Trophoblast cell (in vitro differentiated cells and primary cell): ENCODE measurements around the gene SLC38A1.

Source experiments
- DNase-seq, 2 donors: peaks; one replicate each; pipeline ENCODE4 v3.0.0-alpha.2; 2016
- H2AFZ ChIP-seq: 2 replicates; pipeline ENCODE4 v1.6.1; 2013; ENCODE audit warnings: low read length, moderate library complexity, mild to moderate bottlenecking; ENCODE audit not compliant: insufficient read depth, poor library complexity
- H2AK5ac ChIP-seq: 2 replicates; pipeline ENCODE4 v1.6.1; 2013; ENCODE audit warnings: mild to moderate bottlenecking, low read length
- H2BK120ac ChIP-seq: 2 replicates; pipeline ENCODE4 v1.6.1; 2013; ENCODE audit warnings: low read length, mild to moderate bottlenecking, moderate library complexity; ENCODE audit not compliant: insufficient read depth, poor library complexity
- H2BK12ac ChIP-seq: 2 replicates; pipeline ENCODE4 v1.6.1; 2013; ENCODE audit warnings: mild to moderate bottlenecking, low read length, moderate library complexity
- H2BK5ac ChIP-seq: 2 replicates; pipeline ENCODE4 v1.6.1; 2013; ENCODE audit warnings: low read length, low read depth, moderate library complexity, mild to moderate bottlenecking; ENCODE audit not compliant: poor library complexity
- H3K14ac ChIP-seq: 2 replicates; pipeline ENCODE4 v1.6.1; 2013; ENCODE audit warnings: mild to moderate bottlenecking, low read length
- H3K18ac ChIP-seq: 2 replicates; pipeline ENCODE4 v1.6.1; 2013; ENCODE audit warnings: mild to moderate bottlenecking, low read length
- H3K23ac ChIP-seq: 2 replicates; pipeline ENCODE4 v1.6.1; 2013; ENCODE audit warnings: low read length
- H3K27ac ChIP-seq: 2 replicates; pipeline ENCODE4 v1.5.1; 2013; ENCODE audit warnings: low read depth, mild to moderate bottlenecking, inconsistent platforms, low read length, moderate library complexity
- H3K27me3 ChIP-seq: 2 replicates; pipeline ENCODE4 v1.6.1; 2013; ENCODE audit warnings: inconsistent platforms, mild to moderate bottlenecking, low read length, moderate library complexity; ENCODE audit not compliant: insufficient read depth
- H3K36me3 ChIP-seq, 2 experiments: 1 replicate in 1 of 2; 2 replicates in 1 of 2; pipeline ENCODE4 v1.6.1; 2013; ENCODE audit warnings: low read length in 2 of 2, mild to moderate bottlenecking in 2 of 2, moderate library complexity in 1 of 2; ENCODE audit not compliant: insufficient read depth in 2 of 2, control insufficient read depth in 1 of 2
- H3K4ac ChIP-seq: 2 replicates; pipeline ENCODE4 v1.6.1; 2013; ENCODE audit warnings: low read depth, mild to moderate bottlenecking, low read length, moderate library complexity
- H3K4me1 ChIP-seq, 2 experiments: 1 replicate in 1 of 2; 2 replicates in 1 of 2; pipeline ENCODE4 v1.6.1; 2013; ENCODE audit warnings: low read length in 2 of 2, mild to moderate bottlenecking in 2 of 2, moderate library complexity in 1 of 2; ENCODE audit not compliant: insufficient read depth in 2 of 2, control insufficient read depth in 1 of 2
- H3K4me2 ChIP-seq: 2 replicates; pipeline ENCODE4 v1.6.1; 2013; ENCODE audit warnings: inconsistent platforms, mild to moderate bottlenecking, low read length, moderate library complexity
- H3K4me3 ChIP-seq: 2 replicates; pipeline ENCODE4 v1.5.1; 2013; ENCODE audit warnings: mild to moderate bottlenecking, low read depth, low read length, inconsistent platforms
- H3K79me1 ChIP-seq: one replicate; pipeline ENCODE4 v1.6.1; 2013; ENCODE audit warnings: low read length
- H3K79me2 ChIP-seq: 2 replicates; pipeline ENCODE4 v1.6.1; 2013; ENCODE audit warnings: low read length, mild to moderate bottlenecking; ENCODE audit not compliant: control insufficient read depth, insufficient read depth, poor library complexity
- H3K9ac ChIP-seq: 2 replicates; pipeline ENCODE4 v1.6.1; 2013; ENCODE audit warnings: mild to moderate bottlenecking, low read length
- H3K9me3 ChIP-seq: 2 replicates; pipeline ENCODE4 v1.6.1; 2013; ENCODE audit warnings: low read depth, mild to moderate bottlenecking, control low read depth, inconsistent platforms, low read length; ENCODE audit not compliant: insufficient read depth
- H4K12ac ChIP-seq: 2 replicates; pipeline ENCODE4 v1.6.1; 2013; ENCODE audit warnings: low read depth, mild to moderate bottlenecking, low read length, moderate library complexity
- H4K8ac ChIP-seq: 2 replicates; pipeline ENCODE4 v1.6.1; 2013; ENCODE audit warnings: low read depth, mild to moderate bottlenecking, low read length, moderate library complexity
- H4K91ac ChIP-seq: one replicate; pipeline ENCODE4 v1.6.1; 2013; ENCODE audit warnings: low read depth, mild to moderate bottlenecking, low read length, moderate library complexity
- WGBS: extraction: QIAGEN DNeasy Blood & Tissue Kit; methylation state at CpG from one replicate; pipeline ENCODE4 v1.1.7; 2013; ENCODE audit warnings: missing lambda C conversion rate; ENCODE audit not compliant: insufficient read length, insufficient coverage; ENCODE audit errors: extremely low coverage; 5-methylcytosine and 5-hydroxymethylcytosine counted together

Gene SLC38A1

DNA sequence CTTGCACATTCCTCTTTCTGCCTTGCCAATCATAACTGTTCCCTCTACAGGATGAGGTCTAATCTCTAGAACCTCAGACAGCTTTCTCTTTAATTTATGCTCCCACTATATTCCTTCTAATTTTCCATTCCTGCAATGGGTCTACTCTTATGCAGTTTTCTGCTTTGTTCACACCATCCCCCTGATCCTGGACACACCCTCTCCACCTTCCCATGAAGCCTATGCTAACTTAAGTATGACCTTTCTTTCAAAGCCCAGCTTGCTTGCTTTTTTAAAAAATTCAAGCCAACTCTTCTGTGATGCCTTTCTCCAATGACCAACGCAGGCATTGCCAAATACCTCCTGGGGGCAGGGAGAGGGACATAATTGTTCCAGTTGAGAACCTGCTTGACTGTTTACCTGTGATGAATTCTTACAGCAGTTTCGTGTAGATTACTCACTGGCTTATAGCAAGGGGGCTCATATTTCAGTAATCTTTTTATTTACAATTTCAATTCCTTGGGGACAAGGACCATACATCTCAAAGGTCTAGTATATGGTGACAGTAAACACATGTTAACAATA lies 7.8 kb downstream of the SLC38A1 start:
- Histone ChIP-seq H3K23ac (no peak overlapping the region), H3K4me1 (peaks cover 27 to 37% of the 10 kb centered on the region in 2 experiments), H3K27me3 (no peaks in the 10 kb centered on the region), H2BK12ac (peak overlapping the region; percentile 31), H3K4ac (peak overlapping the region; percentile 33), H3K9ac (no peak overlapping the region), H3K79me2 (peaks cover 24% of the 10 kb centered on the region), H3K79me1 (peaks cover 41% of the 10 kb centered on the region), H4K12ac (no peak overlapping the region), H2BK120ac (peak overlapping the region; percentile 84), H3K27ac (peak overlapping the region; percentile 97), H2AFZ (peak overlapping the region; percentile 83), H2BK5ac (peak overlapping the region; percentile 78), H3K4me3 (no peak overlapping the region), H3K18ac (peak overlapping the region; percentile 89), H4K8ac (peak overlapping the region; percentile 62), H4K91ac (peak overlapping the region; percentile 66), H3K14ac (peak overlapping the region; percentile 86), H2AK5ac (no peak overlapping the region), H3K9me3 (no peaks in the 10 kb centered on the region), H3K36me3 (peaks cover 0 to 3% of the 10 kb centered on the region in 2 experiments), H3K4me2 (peak overlapping the region; percentile 59)
- no CpG with 5 or more reads among the region's 2 CpGs for WGBS
- peak; percentile 96 to 98 for DNase-seq

- Histone ChIP-seq H2BK5ac (peak overlapping the region; percentile 79), H3K14ac (peak overlapping the region; percentile 86), H2AFZ (peak overlapping the region; percentile 83), H3K27ac (peak overlapping the region; percentile 97), H3K9me3 (no peaks in the 10 kb centered on the region), H2AK5ac (no peak overlapping the region), H4K12ac (no peak overlapping the region), H3K27me3 (no peaks in the 10 kb centered on the region), H4K91ac (peak overlapping the region; percentile 75), H3K4me2 (peak overlapping the region; percentile 59), H3K18ac (peak overlapping the region; percentile 89), H3K4ac (peak overlapping the region; percentile 65), H3K9ac (no peak overlapping the region), H3K36me3 (peaks cover 0 to 3% of the 10 kb centered on the region in 2 experiments), H3K79me2 (peaks cover 20% of the 10 kb centered on the region), H3K4me3 (no peak overlapping the region), H3K79me1 (peaks cover 38% of the 10 kb centered on the region), H2BK12ac (peak overlapping the region; percentile 55), H4K8ac (peak overlapping the region; percentile 74), H2BK120ac (peak overlapping the region; percentile 84), H3K4me1 (peaks cover 25 to 42% of the 10 kb centered on the region in 2 experiments), H3K23ac (no peak overlapping the region)
- DNase-seq, result peak; percentile 88 to 93
- no CpG with 5 or more reads among the region's 5 CpGs for WGBS
These were observed 8.5 kb downstream of the SLC38A1 start for GRCh38 chr12:46260124-46260912.

DNA sequence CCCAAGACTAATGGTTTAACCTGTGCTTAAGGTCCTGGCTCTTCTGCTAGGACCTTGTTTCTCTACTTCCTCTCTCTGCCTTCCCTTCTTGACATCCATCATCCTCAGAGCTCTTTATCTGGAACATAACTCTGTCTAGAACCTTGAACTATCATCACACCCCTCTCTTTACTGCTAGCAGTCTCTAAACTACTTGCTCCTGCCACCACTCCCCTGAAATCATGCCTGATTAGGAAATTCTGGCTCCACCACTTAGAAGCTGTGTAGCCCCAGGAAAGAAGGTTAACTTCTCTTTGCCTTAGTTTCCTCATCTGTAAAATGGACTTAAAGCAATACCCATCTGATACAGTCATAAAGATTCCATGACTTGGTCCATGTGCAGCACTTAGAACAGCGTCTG lies 9.1 kb downstream of the SLC38A1 start:
- H3K4me3 ChIP-seq, result no peak overlapping the region
- no peak overlapping the region for H4K12ac ChIP-seq
- H2BK12ac ChIP-seq, result peak overlapping the region; percentile 55
- peak overlapping the region; percentile 79 for H2BK5ac ChIP-seq
- peak overlapping the region; percentile 43 for H3K4me2 ChIP-seq
- H4K8ac ChIP-seq, result peak overlapping the region; percentile 74
- no peaks in the 10 kb centered on the region for H3K9me3 ChIP-seq
- H3K4ac ChIP-seq, result peak overlapping the region; percentile 65
- DNase-seq, result peak in 1 of 2 donors; percentile 6
- H3K14ac ChIP-seq, result peak overlapping the region; percentile 80
- H3K4me1 ChIP-seq, result peaks cover 25 to 39% of the 10 kb centered on the region in 2 experiments
- peaks cover 0 to 3% of the 10 kb centered on the region in 2 experiments for H3K36me3 ChIP-seq
- WGBS, result no CpG with 5 or more reads among the region's 1 CpG
- no peaks in the 10 kb centered on the region for H3K27me3 ChIP-seq
- peak overlapping the region; percentile 70 for H2BK120ac ChIP-seq
- H3K79me1 ChIP-seq, result peaks cover 35% of the 10 kb centered on the region
- H3K23ac ChIP-seq, result peak overlapping the region; percentile 11
- H2AFZ ChIP-seq, result no peak overlapping the region
- H3K18ac ChIP-seq, result peak overlapping the region; percentile 46
- H3K27ac ChIP-seq, result peak overlapping the region; percentile 97
- H3K79me2 ChIP-seq, result peaks cover 17% of the 10 kb centered on the region
- peak overlapping the region; percentile 75 for H4K91ac ChIP-seq
- H3K9ac ChIP-seq, result no peak overlapping the region
- peak overlapping the region; percentile 15 for H2AK5ac ChIP-seq

DNA sequence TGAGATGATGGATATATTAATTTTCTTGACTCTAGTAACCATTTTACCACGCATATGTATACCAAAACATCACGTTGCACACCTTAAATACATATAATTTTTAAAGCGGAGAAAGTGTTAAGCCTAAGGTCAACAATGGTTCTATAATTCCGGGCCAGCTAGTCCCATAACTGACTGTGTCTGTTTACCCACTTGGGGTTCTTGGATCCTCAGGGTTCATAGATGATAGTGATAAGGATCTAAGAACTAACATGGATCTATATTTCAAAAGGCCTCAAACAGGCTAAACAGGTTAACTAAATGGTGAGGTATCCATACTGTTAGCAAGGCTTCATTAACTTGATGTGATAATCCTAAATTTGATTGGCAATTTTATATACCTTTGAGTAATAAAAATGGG lies 9.8 kb downstream of the SLC38A1 start:
- peaks cover 0 to 3% of the 10 kb centered on the region in 2 experiments for H3K36me3 ChIP-seq
- no peaks in the 10 kb centered on the region for H3K9me3 ChIP-seq
- H3K14ac ChIP-seq, result no peak overlapping the region
- no peak overlapping the region for H3K4me3 ChIP-seq
- H3K23ac ChIP-seq, result no peak overlapping the region
- H3K4ac ChIP-seq, result peak overlapping the region; percentile 99
- H3K18ac ChIP-seq, result no peak overlapping the region
- DNase-seq, result peak in 1 of 2 donors; percentile 18
- H3K27me3 ChIP-seq, result no peaks in the 10 kb centered on the region
- no peak overlapping the region for H2BK5ac ChIP-seq
- H3K79me1 ChIP-seq, result peaks cover 35% of the 10 kb centered on the region
- H3K79me2 ChIP-seq, result peaks cover 17% of the 10 kb centered on the region
- H3K27ac ChIP-seq, result peak overlapping the region; percentile 99
- H2AFZ ChIP-seq, result no peak overlapping the region
- H3K4me2 ChIP-seq, result no peak overlapping the region
- H4K91ac ChIP-seq, result no peak overlapping the region
- H3K9ac ChIP-seq, result no peak overlapping the region
- peaks cover 25 to 39% of the 10 kb centered on the region in 2 experiments for H3K4me1 ChIP-seq
- no peak overlapping the region for H2BK120ac ChIP-seq
- no peak overlapping the region for H2BK12ac ChIP-seq
- no peak overlapping the region for H2AK5ac ChIP-seq
- no peak overlapping the region for H4K8ac ChIP-seq
- WGBS, result no CpG with 5 or more reads among the region's 4 CpGs
- H4K12ac ChIP-seq, result no peak overlapping the region
